Measurements from ENCODE around the gene TRMT1.

Gene TRMT1

DNA sequence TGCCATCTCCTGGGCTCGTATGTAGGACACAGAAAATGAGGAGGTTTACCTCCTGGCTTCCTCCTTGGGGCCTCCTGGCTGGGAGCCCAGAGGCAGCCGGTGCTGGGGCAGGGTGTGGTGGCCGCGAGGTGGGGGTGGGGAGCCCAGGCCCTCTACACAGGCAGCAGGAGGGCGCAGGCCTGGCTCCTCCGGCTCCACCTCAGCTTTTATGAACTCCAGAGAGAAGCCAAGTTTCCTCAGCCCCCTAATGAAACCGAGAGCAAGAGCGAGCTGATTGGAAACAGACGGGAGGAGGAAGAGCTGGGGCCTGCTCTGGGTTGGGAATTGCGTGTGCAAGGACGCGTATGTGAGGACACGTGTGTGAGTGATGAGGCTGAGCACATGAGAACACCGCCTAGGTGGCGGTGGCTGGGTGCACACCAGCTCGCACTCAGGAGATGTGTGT is 37.0 kb downstream of the TRMT1 start:
- DNase-seq (ENCODE audit: low spot score), result no peak
- TF ChIP-seq CTCF (conservative IDR thresholded peaks at IDR 0.05; ENCODE audit: low read depth), result no peak
- H3K27ac ChIP-seq, result peak overlapping the region; percentile 69
- ChIA-PET POLR2A (ENCODE audit: low non-redundant PET) (no interaction called here), CTCF (interaction anchor here (0.7 to 1.8 kb wide), 3 partner anchors 9 to 115 kb away, joined by 3 to 8 read pairs (median 4); no protein-coding TSS in a partner anchor)

DNA sequence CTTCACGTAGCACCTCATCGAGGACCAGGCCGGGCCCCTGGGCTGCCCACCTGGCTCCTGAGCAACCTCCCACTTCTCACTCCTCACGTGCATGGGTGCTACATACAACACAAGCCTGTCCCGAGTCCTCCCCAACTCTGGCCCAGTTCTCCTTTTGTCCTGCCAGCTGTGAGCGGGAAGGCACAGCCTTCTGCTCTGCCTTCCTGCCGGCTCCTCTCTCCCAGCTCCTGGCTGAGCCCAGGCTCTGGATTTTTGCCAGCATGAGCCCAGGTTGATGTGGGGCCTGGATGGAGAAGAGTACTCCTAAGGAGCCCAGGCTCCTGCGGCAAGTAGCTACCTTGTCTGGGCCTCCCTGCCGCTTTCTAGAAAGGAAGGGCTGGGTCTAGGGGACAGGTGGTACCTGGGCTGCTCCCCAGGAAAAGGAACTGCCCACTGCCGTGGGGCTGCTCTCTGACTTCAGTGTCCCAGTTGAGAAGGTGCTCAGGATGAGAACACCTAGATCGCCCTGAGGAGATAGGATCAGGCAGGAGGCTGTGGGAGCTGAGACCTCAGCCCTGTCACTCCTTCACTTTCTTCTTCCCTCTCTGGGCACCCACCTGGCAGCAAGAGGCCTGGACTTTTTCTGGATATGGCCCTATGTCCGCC is 37.5 kb downstream of the TRMT1 start:
- peak overlapping the region; percentile 69 for H3K27ac ChIP-seq
- no peak for DNase-seq (ENCODE audit: low spot score)
- no peak for TF ChIP-seq CTCF (conservative IDR thresholded peaks at IDR 0.05; ENCODE audit: low read depth)
- ChIA-PET CTCF (interaction anchor here (0.6 to 1.8 kb wide), 3 partner anchors 18 to 360 kb away, joined by 3 to 8 read pairs (median 4); no protein-coding TSS in a partner anchor), POLR2A (ENCODE audit: low non-redundant PET) (no interaction called here)

- peak overlapping the region; percentile 69 for H3K27ac ChIP-seq
- POLR2A ChIA-PET (ENCODE audit: low non-redundant PET), result no interaction called here
- TF ChIP-seq CTCF (conservative IDR thresholded peaks at IDR 0.05; ENCODE audit: low read depth), result no peak
- DNase-seq (ENCODE audit: low spot score), result no peak
- CTCF ChIA-PET, result interaction anchor here (0.6 to 1.8 kb wide), 2 partner anchors 17 to 361 kb away, joined by 4 to 8 read pairs; no protein-coding TSS in a partner anchor
These were observed 38.2 kb downstream of the TRMT1 start for GRCh38 chr19:13078381-13078780.

- no peak for DNase-seq (ENCODE audit: low spot score)
- peak overlapping the region; percentile 69 for H3K27ac ChIP-seq
- TF ChIP-seq CTCF (conservative IDR thresholded peaks at IDR 0.05; ENCODE audit: low read depth), result no peak
- ChIA-PET CTCF (interaction anchor here (0.6 kb wide), 2 partner anchors 112 kb away, joined by 3 read pairs; no protein-coding TSS in a partner anchor), POLR2A (ENCODE audit: low non-redundant PET) (no interaction called here)
These were observed 39.3 kb downstream of the TRMT1 start for GRCh38 chr19:13077240-13077639.

- CTCF ChIA-PET, result interaction anchor here (0.6 kb wide), 1 partner anchor 111 kb away, joined by 3 read pairs; no protein-coding TSS in a partner anchor
- POLR2A ChIA-PET (ENCODE audit: low non-redundant PET), result no interaction called here
- H3K27ac ChIP-seq, result peak overlapping the region; percentile 69
- no peak for TF ChIP-seq CTCF (conservative IDR thresholded peaks at IDR 0.05; ENCODE audit: low read depth)
- DNase-seq (ENCODE audit: low spot score), result no peak
These were observed 39.8 kb downstream of the TRMT1 start for GRCh38 chr19:13076787-13077186.

DNA sequence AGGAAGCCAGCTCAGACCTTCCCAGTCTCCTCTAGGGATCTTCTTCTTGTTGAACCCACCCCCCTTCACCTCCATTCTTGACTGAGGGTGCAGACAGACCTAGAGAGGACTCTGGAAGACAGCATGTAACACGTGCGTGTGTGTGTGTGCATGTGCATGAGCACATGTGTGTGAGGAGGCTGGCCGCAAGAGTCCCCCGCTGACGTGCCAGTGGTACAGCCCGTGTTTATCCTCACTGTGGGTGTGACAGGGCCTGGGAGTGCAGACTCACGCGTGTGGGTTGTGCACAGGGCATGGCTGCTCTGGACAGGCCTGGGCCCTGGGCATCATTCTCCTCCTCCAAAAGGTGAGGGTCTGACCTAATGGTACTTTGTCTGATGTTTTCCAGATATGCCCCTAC is 40.2 kb downstream of the TRMT1 start:
- TF ChIP-seq CTCF (conservative IDR thresholded peaks at IDR 0.05; ENCODE audit: low read depth), result no peak
- POLR2A ChIA-PET (ENCODE audit: low non-redundant PET), result no interaction called here
- H3K27ac ChIP-seq, result peak overlapping the region; percentile 69
- DNase-seq (ENCODE audit: low spot score), result no peak
- CTCF ChIA-PET, result interaction anchor here (0.6 kb wide), 1 partner anchor 111 kb away, joined by 3 read pairs; no protein-coding TSS in a partner anchor

Data from RWPE1 (cell line).